ENCODE results near the gene NUP133.
A peak's percentile ranks its signal among the peaks of the same experiment; 100 is the strongest.

The NUP133 gene

GRCh38 chr1:229434005-229434640, 74.0 kb downstream of the NUP133 start, which contains the start of gene ACTA1:
ACTA1 (minus strand) TSS chr1:229434094; CDS start chr1:229433115, 979 bp downstream.
- no peak within 1 kb of the TSS for H3K4me3 ChIP-seq (ENCODE audit: low read depth, low read length)
- TF ChIP-seq POLR2A (IDR thresholded peaks at IDR 0.05; ENCODE audit: extremely low read depth, insufficient read length), result no peak
- no peak for TF ChIP-seq MAX (IDR thresholded peaks at IDR 0.05; ENCODE audit: low read depth, low read length)
- no peak for TF ChIP-seq MYC (IDR thresholded peaks at IDR 0.05; ENCODE audit: low read depth, low read length)
- TF ChIP-seq CTCF (IDR thresholded peaks at IDR 0.05; ENCODE audit: low read depth, low read length), result no peak
- DNase-seq (ENCODE audit: low read depth), result no peak

- TF ChIP-seq POLR2A (IDR thresholded peaks at IDR 0.05; ENCODE audit: extremely low read depth, insufficient read length), result no peak
- DNase-seq (ENCODE audit: low read depth), result no peak
- no peak overlapping the region for H3K4me3 ChIP-seq (ENCODE audit: low read depth, low read length)
Observed at GRCh38 chr1:229433364-229434004, 74.7 kb downstream of the NUP133 start.

GRCh38 chr1:229432905-229433304, 75.2 kb downstream of the NUP133 start:
- H3K4me3 ChIP-seq (ENCODE audit: low read depth, low read length), result no peak overlapping the region
- DNase-seq (ENCODE audit: low read depth), result no peak
- TF ChIP-seq MYC (IDR thresholded peaks at IDR 0.05; ENCODE audit: low read depth, low read length), result no peak
- TF ChIP-seq POLR2A (IDR thresholded peaks at IDR 0.05; ENCODE audit: extremely low read depth, insufficient read length), result no peak
- TF ChIP-seq CTCF (IDR thresholded peaks at IDR 0.05; ENCODE audit: low read depth, low read length), result no peak
- no peak for TF ChIP-seq MAX (IDR thresholded peaks at IDR 0.05; ENCODE audit: low read depth, low read length)

GRCh38 chr1:229432116-229432461, 76.1 kb downstream of the NUP133 start:
- no peak for DNase-seq (ENCODE audit: low read depth)
- TF ChIP-seq POLR2A (IDR thresholded peaks at IDR 0.05; ENCODE audit: extremely low read depth, insufficient read length) (no peak), MAX (IDR thresholded peaks at IDR 0.05; ENCODE audit: low read depth, low read length) (no peak), MYC (IDR thresholded peaks at IDR 0.05; ENCODE audit: low read depth, low read length) (no peak), CTCF (IDR thresholded peaks at IDR 0.05; ENCODE audit: low read depth, low read length) (no peak)
- no peak overlapping the region for H3K4me3 ChIP-seq (ENCODE audit: low read depth, low read length)

- no peak for TF ChIP-seq POLR2A (IDR thresholded peaks at IDR 0.05; ENCODE audit: extremely low read depth, insufficient read length)
- TF ChIP-seq CTCF (IDR thresholded peaks at IDR 0.05; ENCODE audit: low read depth, low read length), result no peak
- TF ChIP-seq MAX (IDR thresholded peaks at IDR 0.05; ENCODE audit: low read depth, low read length), result no peak
- no peak for TF ChIP-seq MYC (IDR thresholded peaks at IDR 0.05; ENCODE audit: low read depth, low read length)
- peak; percentile 17 for DNase-seq (ENCODE audit: low read depth)
- H3K4me3 ChIP-seq (ENCODE audit: low read depth, low read length), result no peak overlapping the region
Observed at GRCh38 chr1:229431284-229432115, 76.6 kb downstream of the NUP133 start.

GRCh38 chr1:229430761-229431283, 77.3 kb downstream of the NUP133 start:
- DNase-seq (ENCODE audit: low read depth), result peak; percentile 74
- TF ChIP-seq MAX (IDR thresholded peaks at IDR 0.05; ENCODE audit: low read depth, low read length), result no peak
- no peak for TF ChIP-seq CTCF (IDR thresholded peaks at IDR 0.05; ENCODE audit: low read depth, low read length)
- no peak for TF ChIP-seq MYC (IDR thresholded peaks at IDR 0.05; ENCODE audit: low read depth, low read length)
- no peak for TF ChIP-seq POLR2A (IDR thresholded peaks at IDR 0.05; ENCODE audit: extremely low read depth, insufficient read length)
- H3K4me3 ChIP-seq (ENCODE audit: low read depth, low read length), result no peak overlapping the region

Data from NB4 (cell line).